Testis (tissue), 3 donors: ENCODE results near the gene CRTAC1. TPM values are rescaled to one million over a fixed set of nuclear protein-coding genes. Genes with fewer than 3 reads are reported as not detected.

Experiments used
- DNase-seq: peaks from one replicate; pipeline ENCODE4 v3.0.0-alpha.2; 2019
- H3K27ac ChIP-seq, 2 donors: fragments of 200-600 bp; sonication (generic); one replicate each; pipeline ENCODE4 v1.5.1; 2019
- H3K27me3 ChIP-seq: fragments of 200-600 bp; sonication (generic); one replicate; pipeline ENCODE4 v1.5.1; 2019
- H3K36me3 ChIP-seq: fragments of 200-600 bp; sonication (generic); one replicate; pipeline ENCODE4 v1.5.1; 2017; ENCODE audit warnings: low read depth; ENCODE audit errors: missing control alignments
- H3K4me1 ChIP-seq: fragments of 200-600 bp; sonication (generic); one replicate; pipeline ENCODE4 v1.5.1; 2019
- H3K4me3 ChIP-seq, 2 donors: fragments of 200-600 bp; sonication (generic); one replicate each; pipeline ENCODE4 v1.5.1; 2017 to 2019
- H3K9me3 ChIP-seq: fragments of 200-600 bp; sonication (generic); one replicate; pipeline ENCODE4 v1.5.1; 2017
- CTCF ChIP-seq, 3 experiments: fragments of 450-650 bp in 2 of 3; fragments of 200-600 bp in 1 of 3; sonication (generic) in 1 of 3; IDR thresholded peaks; one replicate each; pipeline ENCODE4 v1.5.1; 2016 to 2019; ENCODE audit warnings: antibody characterized with exemption in 3 of 3, mild to moderate bottlenecking in 2 of 3, moderate library complexity in 1 of 3
- POLR2A ChIP-seq: fragments of 450-650 bp; IDR thresholded peaks from one replicate; pipeline ENCODE4 v1.6.1; 2017; ENCODE audit warnings: antibody characterized with exemption, mild to moderate bottlenecking, moderate library complexity
- WGBS, 2 donors: methylation state at CpG; one replicate each; pipeline ENCODE4 v1.1.5; 2018; 5-methylcytosine and 5-hydroxymethylcytosine counted together
- intact Hi-C: fragments of 100-400 bp; cut with DNase I; formaldehyde crosslinking; loops from one replicate; pipeline ENCODE4 v1.15.1; 2023; ENCODE audit warnings: low total_unique reads
- polyA plus RNA-seq: library from polyadenylated mRNA; stranded (reverse); fragments of 350-450 nt; fragmentation: Illumina TruSeq; extraction: RNeasy Lipid Tissue Mini Kit (QIAGEN cat#74804); gene quantifications from one replicate; pipeline ENCODE4 v1.2.3, GENCODE V29; 2014; ENCODE audit warnings: low read depth, low replicate concordance; ENCODE audit not compliant: insufficient read depth
- total RNA-seq, 2 donors: library from RNA; depleted of rRNA; stranded (reverse); fragments of >200 nt; gene quantifications; one replicate each; pipeline ENCODE4 v1.2.3, GENCODE V29; 2016

CRTAC1 gene
- total and polyA plus RNA-seq, 3 donors from 2014 or later: 7.5 to 12.2 (median 11.5) TPM

DNA sequence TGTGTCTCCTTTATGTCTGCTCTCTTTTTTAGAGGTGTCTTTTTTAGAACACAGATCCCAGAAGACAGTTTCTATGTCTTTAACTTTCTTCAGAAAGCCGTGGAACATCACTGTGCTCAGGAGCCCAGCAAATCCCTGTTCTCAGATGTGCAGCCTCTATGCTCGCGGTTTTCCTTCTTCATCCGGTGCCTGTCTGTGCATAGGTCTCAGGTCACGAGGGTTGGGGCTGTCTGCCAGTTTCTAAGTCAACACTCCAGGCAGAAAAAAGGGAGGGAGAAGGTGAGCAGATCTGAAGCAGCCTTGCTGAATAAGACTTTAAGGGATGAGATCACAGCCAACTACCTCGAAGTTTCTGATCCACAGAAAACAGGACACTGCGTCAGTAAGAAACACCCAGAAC lies 68.5 kb downstream of the CRTAC1 start:
- H3K27ac ChIP-seq: no peak overlapping the region
- no peak overlapping the region for H3K4me3 ChIP-seq
- no peaks in the 10 kb centered on the region for H3K36me3 ChIP-seq
- DNase-seq: no peak
- WGBS, 2 donors: 66 to 72% methylated on average over 7 of the region's 7 CpGs
- intact Hi-C loops: no loop called here
- no peak for TF ChIP-seq POLR2A
- TF ChIP-seq CTCF (IDR thresholded peaks at IDR 0.05): no peak
- no peaks in the 10 kb centered on the region for H3K9me3 ChIP-seq
- no peaks in the 10 kb centered on the region for H3K27me3 ChIP-seq
- H3K4me1 ChIP-seq: no peaks in the 10 kb centered on the region

DNA sequence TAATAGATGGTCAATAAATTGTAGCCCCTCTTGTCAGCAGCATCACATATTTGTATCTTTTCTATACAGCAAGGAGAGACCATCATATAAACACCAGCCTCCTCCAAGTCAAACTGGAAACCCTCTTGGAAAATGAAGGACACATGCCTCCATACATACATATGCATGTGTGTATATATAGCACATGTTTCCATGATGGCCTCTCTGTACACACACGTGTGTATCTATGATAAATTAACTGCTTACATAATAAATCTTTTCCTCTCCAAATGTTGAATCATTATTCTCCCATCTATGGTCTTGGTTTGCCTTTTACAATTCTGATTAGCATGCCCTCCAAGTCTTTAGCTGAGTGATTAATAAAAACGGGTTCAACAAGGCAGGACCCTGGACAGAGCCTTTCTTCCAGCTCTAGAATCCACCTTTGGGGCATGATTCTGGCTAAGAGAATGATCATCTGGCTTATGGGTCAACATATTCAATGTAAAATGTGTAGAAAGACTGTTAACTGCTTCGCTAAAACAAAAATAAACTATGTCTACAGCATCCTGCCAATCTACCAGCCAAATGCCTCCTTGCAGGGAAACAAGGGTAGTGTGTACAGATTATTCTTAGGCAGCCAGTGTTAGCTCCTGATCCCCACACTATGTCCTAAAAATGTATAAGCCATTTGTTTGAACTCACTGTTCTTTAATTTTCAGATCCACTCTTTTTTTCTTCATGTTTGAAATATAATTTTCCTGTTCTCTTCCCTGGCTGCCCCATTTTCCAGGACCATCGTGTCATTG lies 70.0 kb downstream of the CRTAC1 start:
- intact Hi-C loops: no loop called here
- Histone ChIP-seq H3K36me3 (no peaks in the 10 kb centered on the region), H3K9me3 (no peaks in the 10 kb centered on the region), H3K27ac (no peak overlapping the region), H3K4me3 (no peak overlapping the region), H3K4me1 (no peaks in the 10 kb centered on the region), H3K27me3 (no peaks in the 10 kb centered on the region)
- TF ChIP-seq CTCF (IDR thresholded peaks at IDR 0.05): no peak
- DNase-seq: no peak
- 66 to 68% methylated on average over 4 of the region's 4 CpGs for WGBS, 2 donors

DNA sequence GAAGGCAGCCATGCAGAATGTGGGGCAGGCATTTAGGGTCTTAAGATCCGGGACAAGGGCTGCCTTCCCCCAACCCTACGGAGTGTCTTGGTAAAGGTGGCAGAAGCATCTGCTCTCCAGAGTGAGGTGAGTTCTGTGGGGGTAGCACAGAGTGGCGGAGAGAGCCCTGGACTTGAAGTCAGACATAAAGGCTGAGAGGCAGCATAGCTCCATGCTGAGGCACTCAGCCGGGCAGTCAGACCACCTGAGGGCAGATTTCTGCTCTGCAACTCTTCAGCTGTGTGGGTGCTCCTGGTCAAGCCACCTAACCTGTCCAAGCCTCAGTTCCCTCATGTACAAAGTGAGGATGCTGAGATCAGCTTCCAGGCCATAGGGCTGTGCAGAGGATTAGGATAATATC lies 81.0 kb downstream of the CRTAC1 start:
- Histone ChIP-seq H3K27ac (no peak overlapping the region), H3K27me3 (no peaks in the 10 kb centered on the region), H3K36me3 (no peaks in the 10 kb centered on the region), H3K4me1 (no peaks in the 10 kb centered on the region), H3K4me3 (no peak overlapping the region), H3K9me3 (no peaks in the 10 kb centered on the region)
- intact Hi-C loops: no loop called here
- DNase-seq: no peak
- 85 to 90% methylated on average over 2 to 4 of the region's 4 CpGs for WGBS, 2 donors
- TF ChIP-seq CTCF (IDR thresholded peaks at IDR 0.05): no peak
- no peak for TF ChIP-seq POLR2A

DNA sequence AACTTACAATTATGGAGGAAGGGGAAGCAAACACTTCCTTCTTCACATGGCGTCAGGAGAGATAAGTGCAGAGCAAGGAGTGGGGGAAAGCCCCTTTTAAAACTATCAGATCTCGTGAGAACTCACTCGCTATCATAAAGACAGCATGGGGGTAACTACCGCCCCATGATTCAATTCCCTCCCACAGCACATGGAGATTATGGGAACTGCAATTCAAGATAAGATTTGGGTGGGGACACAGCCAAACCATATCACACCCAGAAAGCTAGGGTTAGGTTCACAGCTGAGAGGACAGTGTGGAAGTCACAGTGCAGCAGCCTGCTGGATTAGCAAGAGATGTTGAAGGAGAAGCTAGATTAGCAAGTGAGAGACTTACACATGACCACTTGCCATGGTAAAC lies 81.6 kb downstream of the CRTAC1 start:
- WGBS, 2 donors: 55 to 73% methylated on average over 4 of the region's 4 CpGs
- Histone ChIP-seq H3K27me3 (no peaks in the 10 kb centered on the region), H3K36me3 (no peaks in the 10 kb centered on the region), H3K4me3 (no peak overlapping the region), H3K4me1 (no peaks in the 10 kb centered on the region), H3K9me3 (no peaks in the 10 kb centered on the region), H3K27ac (no peak overlapping the region)
- TF ChIP-seq CTCF (IDR thresholded peaks at IDR 0.05): no peak
- no peak for TF ChIP-seq POLR2A
- intact Hi-C loops: no loop called here
- no peak for DNase-seq

DNA sequence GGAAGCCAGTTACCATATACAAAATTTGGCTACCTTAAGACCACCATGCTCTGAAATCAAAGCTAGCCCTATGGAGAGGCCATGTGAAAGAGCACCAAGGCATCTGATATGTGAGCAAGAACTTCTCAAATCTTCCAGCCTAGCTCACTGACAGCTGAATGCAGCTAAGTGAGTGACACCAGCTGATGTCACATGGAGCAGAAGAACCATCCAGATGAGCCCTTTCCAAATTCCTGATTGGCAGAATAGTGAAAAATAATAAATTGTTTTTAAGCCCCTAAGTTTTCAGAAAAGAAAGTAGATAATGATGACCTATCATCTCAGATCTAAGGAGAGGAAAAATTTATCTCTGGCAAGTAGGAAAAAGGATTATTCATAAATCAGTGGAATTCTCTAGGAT lies 85.6 kb downstream of the CRTAC1 start:
- no peaks in the 10 kb centered on the region for H3K36me3 ChIP-seq
- TF ChIP-seq POLR2A (no peak), CTCF (IDR thresholded peaks at IDR 0.05) (no peak)
- no peak for DNase-seq
- H3K27me3 ChIP-seq: no peaks in the 10 kb centered on the region
- no peak overlapping the region for H3K27ac ChIP-seq
- no peaks in the 10 kb centered on the region for H3K4me1 ChIP-seq
- intact Hi-C loops: no loop called here
- no peak overlapping the region for H3K4me3 ChIP-seq
- no peaks in the 10 kb centered on the region for H3K9me3 ChIP-seq
